HG02610 (cell line): Measurements from ENCODE around the gene LIMCH1.
"Not testable (repeated sequence)": the region's sequence is repeated elsewhere in the genome, so short reads cannot be mapped to it uniquely, and the experiment has no call there.

ENCODE experiments used
- ATAC-seq: cut with Tn5 transposase; IDR thresholded peaks from one replicate; pipeline ENCODE4 v1.9.1; 2021; ENCODE audit warnings: mild to moderate bottlenecking, moderate library complexity; ENCODE audit not compliant: unreplicated experiment

Gene LIMCH1

GRCh38 chr4:41715155-41715554, 177.2 kb downstream of the LIMCH1 start:
- ATAC-seq = no peak

GRCh38 chr4:41718907-41719306, 180.9 kb downstream of the LIMCH1 start:
- ATAC-seq = no peak

- no peak for ATAC-seq
Measured at GRCh38 chr4:41719417-41719816, 181.5 kb downstream of the LIMCH1 start.

GRCh38 chr4:41722181-41722580, 184.2 kb downstream of the LIMCH1 start:
- no peak for ATAC-seq

GRCh38 chr4:41723286-41723685, 185.3 kb downstream of the LIMCH1 start:
- ATAC-seq = no peak

- ATAC-seq = no peak
Measured at GRCh38 chr4:41725254-41725653, 187.3 kb downstream of the LIMCH1 start.

GRCh38 chr4:41727861-41728572, 190.1 kb downstream of the LIMCH1 start:
- no peak for ATAC-seq

- ATAC-seq = no peak
Measured at GRCh38 chr4:41728573-41728913, 190.6 kb downstream of the LIMCH1 start.

- no peak for ATAC-seq
Measured at GRCh38 chr4:41731569-41732126, 193.7 kb downstream of the LIMCH1 start.

- no peak for ATAC-seq
Measured at GRCh38 chr4:41734371-41734770, 196.4 kb downstream of the LIMCH1 start.

- not testable (repeated sequence) for ATAC-seq
Measured at GRCh38 chr4:41737491-41737890, 199.5 kb downstream of the LIMCH1 start.

GRCh38 chr4:41741354-41741753, 203.4 kb downstream of the LIMCH1 start:
- no peak for ATAC-seq

- ATAC-seq = no peak
Measured at GRCh38 chr4:41744572-41745291, 206.8 kb downstream of the LIMCH1 start.

GRCh38 chr4:41745292-41746024, 207.5 kb downstream of the LIMCH1 start:
- ATAC-seq = no peak

- ATAC-seq = no peak
Measured at GRCh38 chr4:41746025-41746439, 208.1 kb downstream of the LIMCH1 start.

GRCh38 chr4:41746440-41747229, 208.7 kb downstream of the LIMCH1 start:
- ATAC-seq = no peak

- no peak for ATAC-seq
Measured at GRCh38 chr4:41747230-41748055, 209.5 kb downstream of the LIMCH1 start.

- no peak for ATAC-seq
Measured at GRCh38 chr4:41748074-41748570, 210.2 kb downstream of the LIMCH1 start.

- ATAC-seq = no peak
Measured at GRCh38 chr4:41748571-41749475, 210.9 kb downstream of the LIMCH1 start, which contains the start of gene PHOX2B. Gene PHOX2B (minus strand): TSS chr4:41748725. CDS start chr4:41748610, 115 bp downstream.
